COR-L47 (cell line): ENCODE measurements around the gene NTF4.

Source experiments
- DNase-seq: peaks from one replicate; lab custom pipeline; 2025; lab: John Stamatoyannopoulos, UW

Gene NTF4, protein sequence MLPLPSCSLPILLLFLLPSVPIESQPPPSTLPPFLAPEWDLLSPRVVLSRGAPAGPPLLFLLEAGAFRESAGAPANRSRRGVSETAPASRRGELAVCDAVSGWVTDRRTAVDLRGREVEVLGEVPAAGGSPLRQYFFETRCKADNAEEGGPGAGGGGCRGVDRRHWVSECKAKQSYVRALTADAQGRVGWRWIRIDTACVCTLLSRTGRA

DNA sequence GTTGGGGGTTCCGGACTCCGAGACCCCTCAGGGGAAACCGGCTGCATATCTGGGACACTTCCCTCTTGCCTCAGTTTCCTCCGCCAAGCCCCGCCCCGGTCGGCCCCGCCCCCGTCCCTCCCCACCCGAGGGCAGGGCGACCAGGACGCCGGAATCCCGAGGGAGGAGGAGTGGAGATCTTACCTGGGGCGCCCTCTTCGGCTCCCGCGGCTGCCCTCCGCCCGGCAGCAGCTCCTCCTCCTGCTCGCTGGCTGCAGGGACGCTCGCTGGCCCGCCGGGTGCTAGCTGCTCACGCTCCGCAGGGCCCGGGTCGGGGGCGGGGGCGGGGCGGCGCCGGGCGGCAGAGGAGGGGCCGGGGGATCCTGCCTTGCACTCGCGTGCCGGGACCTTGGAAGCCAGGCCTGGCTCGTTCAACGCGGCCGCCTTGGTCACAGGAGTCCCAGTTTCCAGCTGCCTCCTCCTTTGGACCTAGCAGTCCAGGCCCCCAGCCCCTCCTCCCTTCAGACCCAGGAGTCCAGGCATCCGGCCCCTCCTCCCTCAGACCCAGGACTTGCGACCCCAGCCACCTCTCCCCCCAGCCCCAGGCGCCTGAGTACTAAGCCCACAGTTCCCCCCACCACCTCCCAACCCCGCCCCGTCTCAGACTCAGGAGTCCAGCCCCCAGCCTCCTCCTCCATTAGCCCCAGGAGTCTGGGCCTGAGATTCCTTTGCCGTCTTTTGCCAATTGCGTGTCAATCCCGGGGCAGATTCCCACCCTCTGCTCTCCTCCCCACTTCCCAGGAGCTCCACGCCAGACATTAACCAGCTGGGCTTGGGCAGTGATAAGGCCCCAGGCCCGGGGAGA is at the start of gene NTF4:
NTF4 (minus strand) TSS at position 51 of the 844 bp plus-strand sequence. CDS start 2,821 bp downstream, outside the sequence.
- DNase-seq: no peak

GRCh38 chr19:49113762-49114629 is 49.4 kb upstream of the NTF4 start, which contains the start of gene LIN7B:
LIN7B (plus strand) TSS chr19:49114370; CDS start chr19:49114405, 35 bp downstream.
- peak; percentile 50 for DNase-seq

DNA sequence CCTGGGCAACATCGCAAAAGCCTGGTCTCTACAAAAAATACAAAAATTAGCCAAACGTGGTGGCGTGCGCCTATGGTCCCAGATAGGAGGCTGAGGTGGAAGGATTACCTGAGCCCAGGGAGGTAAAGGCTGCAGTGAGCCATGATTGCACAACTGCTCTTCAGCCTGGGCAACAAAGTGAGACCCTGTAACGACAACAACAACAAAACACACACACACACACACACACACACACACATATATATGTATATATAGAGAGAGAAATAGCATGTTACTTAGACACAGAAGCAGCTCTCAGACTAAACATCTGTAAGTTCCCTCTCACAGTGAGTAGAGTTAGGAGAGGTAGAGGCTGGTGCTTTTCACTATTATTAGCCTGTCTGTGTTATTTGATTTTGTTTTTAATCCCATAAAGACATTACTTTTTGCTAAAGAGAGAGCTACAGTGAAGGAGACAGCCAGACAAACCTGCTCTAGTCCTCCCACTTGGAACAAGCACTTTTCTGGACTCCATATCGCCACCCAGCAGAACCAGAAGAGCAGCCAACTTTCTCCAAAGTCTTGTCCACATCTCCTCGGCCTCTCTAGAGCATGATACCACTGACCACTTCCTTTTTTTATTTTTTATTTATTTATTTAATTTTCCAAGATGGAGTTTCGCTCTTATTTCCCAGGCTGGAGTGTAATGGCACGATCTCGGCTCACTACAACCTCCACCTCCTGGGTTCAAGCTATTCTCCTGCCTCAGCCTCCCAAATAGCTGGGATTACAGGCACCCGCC is 46.8 kb upstream of the NTF4 start:
- DNase-seq: no peak

- no peak for DNase-seq
Observed at GRCh38 chr19:49110567-49110966, 45.9 kb upstream of the NTF4 start.

DNA sequence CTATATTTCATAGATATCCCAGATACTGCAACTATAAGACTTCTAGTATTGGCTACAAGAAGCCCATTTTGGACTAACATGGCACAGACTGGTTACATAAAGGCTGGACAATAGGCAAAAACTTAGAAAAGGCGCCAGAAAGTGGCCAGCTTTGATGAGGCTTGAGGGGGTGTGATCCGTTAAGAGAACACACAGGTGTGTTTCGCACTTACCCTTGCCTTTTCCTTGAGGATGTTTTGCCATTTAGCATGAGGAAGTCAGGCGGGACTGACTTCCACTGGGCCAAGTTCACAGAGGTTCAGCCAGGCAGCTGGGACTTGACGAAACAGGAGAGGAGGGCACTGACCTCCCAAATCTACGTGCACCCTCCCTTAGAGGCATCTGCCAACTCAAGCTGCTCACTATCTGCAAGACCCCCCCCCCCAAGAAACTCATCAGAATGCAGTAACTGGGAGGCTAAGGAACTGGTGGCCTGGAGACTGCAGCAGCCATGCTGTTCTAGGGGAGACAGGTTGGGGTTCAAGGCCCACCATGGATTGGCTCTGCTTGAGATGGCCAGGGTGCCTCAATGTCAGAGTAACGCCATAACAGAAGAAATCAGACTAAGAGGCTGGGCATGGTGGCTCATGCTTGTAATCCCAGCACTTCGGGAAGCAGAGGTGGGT is 45.1 kb upstream of the NTF4 start:
- DNase-seq: no peak

- DNase-seq: no peak
Observed at GRCh38 chr19:49109051-49109450, 44.4 kb upstream of the NTF4 start.

DNA sequence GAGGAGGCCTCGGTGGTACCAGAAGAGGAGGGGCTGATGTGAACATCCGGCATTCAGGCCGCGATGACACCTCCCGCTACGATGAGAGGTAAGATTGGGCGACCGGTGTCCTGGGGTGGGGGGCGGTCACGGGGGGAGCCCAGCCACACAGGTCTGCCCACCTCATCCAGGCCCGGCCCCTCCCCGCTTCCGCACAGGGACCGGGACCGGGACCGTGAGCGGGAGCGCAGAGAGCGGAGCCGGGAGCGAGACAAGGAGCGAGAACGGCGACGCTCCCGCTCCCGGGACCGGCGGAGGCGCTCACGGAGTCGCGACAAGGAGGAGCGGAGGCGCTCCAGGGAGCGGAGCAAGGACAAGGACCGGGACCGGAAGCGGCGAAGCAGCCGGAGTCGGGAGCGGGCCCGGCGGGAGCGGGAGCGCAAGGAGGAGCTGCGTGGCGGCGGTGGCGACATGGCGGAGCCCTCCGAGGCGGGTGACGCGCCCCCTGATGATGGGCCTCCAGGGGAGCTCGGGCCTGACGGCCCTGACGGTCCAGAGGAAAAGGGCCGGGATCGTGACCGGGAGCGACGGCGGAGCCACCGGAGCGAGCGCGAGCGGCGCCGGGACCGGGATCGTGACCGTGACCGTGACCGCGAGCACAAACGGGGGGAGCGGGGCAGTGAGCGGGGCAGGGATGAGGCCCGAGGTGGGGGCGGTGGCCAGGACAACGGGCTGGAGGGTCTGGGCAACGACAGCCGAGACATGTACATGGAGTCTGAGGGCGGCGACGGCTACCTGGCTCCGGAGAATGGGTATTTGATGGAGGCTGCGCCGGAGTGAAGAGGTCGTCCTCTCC is 43.2 kb upstream of the NTF4 start:
- DNase-seq: no peak

DNA sequence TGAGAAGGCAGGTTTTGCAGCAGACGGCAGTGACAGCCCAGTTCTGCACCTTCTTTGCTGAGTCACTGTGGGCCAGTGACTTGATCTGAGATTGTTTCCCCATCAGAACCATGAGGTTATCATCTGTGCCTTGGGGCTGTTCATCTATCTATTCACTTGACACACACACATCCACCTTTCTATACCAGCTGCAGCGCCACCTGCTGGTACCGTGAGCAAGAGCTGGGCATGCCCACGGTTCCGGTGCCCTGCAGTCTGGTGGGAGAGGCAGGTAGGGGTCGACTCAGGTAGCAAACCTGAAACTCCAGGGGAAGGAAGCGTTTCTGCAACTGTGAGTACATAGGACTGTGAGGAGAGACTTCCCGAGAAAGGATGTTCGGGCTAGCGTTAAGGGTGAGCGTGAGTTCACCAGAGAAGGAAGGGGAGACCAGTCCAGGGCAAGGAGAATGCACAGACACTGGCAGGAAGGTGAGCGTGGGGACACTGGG is 42.1 kb upstream of the NTF4 start:
- DNase-seq: peak; percentile 9

DNA sequence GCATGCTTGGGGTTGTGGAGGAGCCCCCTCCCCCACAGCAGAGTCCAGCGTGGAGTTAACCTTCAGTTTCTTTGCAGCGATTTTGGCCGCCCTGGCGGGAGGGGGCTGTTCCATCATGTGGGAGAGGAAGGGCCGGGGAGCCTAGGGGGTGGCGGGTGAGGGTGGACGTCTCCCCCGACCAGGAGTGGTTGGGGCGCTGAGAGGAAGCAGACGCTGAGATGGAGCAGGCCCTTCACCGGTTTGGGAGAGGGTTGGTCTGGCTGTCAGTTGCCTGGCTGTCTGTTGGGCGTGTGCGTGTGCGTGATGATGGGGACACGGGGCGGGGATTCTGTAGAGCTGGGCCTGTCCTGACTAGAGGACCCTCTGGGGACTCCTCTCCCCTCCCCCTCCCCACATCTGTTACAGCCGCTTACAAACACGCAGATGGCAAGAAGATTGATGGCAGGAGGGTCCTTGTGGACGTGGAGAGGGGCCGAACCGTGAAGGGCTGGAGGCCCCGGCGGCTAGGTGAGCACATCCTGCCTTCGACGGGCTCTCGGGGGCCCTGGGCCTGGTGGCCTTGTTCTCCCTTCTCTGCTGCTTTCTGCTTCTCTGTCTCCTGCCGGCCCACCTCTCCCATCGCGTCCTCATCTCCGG is 39.7 kb upstream of the NTF4 start:
- no peak for DNase-seq

DNA sequence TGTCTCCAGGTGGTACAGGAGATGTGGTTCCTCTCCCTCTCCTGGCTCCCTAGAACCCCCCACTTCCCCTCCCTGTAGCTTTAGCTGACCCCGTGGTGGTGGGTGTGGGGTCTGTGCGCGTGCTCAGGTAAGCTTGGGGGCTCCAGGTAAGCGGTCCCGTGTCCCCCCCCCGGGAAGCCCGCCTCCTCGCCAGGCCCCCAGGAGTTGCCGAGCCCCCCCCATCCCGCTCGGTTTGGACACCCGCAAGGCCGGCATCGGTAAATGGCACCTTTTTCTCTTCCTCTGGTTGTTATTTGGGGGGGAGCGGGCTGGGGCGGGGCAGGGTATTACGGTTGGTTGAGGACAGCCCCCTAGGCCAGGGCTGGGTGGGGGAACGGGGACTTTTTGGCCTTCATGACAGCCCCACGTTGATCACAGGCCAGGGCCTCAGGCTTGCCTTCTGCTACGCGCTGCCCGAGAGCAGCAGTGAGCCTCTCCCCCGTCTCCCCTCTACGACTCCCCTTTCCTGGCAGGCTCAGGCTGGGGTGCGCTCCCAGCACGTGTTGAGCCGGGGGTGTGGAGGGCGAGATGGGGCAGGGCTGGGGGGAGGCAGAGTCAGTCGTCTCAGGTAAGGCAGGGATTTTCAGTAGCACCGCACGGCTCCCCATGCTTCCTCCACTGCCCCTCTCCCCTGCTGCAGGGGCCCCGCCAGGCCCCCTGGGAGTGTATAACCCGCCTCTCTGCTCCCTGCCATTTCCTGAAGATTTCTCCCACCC is 38.9 kb upstream of the NTF4 start:
- no peak for DNase-seq

GRCh38 chr19:49102303-49102702 is 37.7 kb upstream of the NTF4 start:
- DNase-seq: no peak

DNA sequence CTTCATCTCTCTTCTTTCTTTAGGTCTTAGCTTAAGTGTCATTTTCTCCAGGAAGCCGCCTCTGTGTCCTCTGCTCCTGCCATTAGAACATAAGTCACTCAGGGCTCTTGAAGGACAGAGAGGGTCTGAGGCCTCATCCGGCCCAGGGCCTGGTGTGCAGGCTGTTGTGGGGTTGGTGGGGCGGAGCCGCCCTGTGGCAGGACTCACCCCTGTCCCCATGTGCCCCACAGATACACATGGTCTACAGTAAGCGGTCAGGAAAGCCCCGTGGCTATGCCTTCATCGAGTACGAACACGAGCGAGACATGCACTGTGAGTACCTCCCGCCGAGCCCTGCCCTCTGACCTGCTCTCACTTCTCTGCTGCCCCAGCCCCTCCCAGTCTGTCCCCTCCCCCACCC is 36.5 kb upstream of the NTF4 start:
- DNase-seq: no peak

- no peak for DNase-seq
Observed at GRCh38 chr19:49098795-49099194, 34.2 kb upstream of the NTF4 start.

DNA sequence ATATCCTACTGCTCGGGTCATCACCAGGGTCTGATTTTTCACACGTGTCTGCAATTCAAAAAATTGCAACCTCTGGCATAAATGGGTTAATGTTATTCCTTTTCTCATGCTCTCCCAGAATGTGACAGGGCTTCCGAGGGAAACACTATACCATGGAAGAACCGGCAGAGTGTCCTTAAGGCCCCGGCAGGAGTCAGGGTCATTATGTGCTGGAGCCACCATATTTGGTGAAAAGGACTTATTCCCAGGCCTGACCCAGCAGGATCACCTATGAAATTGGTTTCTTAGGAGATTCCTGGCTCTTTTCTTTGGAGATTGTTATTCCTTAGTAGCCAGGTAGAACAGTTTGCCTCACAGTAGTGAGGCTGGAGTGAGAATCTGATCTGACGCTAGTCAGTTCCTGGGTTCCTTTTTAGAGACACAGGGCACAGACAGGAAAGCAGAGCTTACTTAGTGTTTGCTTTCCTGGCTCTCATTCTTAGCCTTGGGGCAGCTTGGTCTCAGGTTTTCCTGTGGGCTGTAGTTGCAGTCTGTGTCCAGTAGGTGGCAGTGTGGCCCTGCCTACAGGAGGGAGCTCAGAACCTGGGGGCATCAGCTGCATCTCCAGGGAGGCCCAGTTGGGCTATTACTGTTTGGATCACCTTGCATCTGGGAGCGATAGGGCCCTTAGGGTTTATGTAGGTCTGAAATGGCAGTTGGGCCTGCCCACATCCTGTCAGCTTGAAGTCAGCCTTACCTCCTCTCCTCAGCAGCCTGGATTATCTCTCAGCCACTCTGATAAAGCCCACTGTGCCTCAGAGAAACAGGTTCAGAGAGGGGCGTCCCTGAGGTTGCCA is 33.1 kb upstream of the NTF4 start:
- DNase-seq: peak; percentile 41

DNA sequence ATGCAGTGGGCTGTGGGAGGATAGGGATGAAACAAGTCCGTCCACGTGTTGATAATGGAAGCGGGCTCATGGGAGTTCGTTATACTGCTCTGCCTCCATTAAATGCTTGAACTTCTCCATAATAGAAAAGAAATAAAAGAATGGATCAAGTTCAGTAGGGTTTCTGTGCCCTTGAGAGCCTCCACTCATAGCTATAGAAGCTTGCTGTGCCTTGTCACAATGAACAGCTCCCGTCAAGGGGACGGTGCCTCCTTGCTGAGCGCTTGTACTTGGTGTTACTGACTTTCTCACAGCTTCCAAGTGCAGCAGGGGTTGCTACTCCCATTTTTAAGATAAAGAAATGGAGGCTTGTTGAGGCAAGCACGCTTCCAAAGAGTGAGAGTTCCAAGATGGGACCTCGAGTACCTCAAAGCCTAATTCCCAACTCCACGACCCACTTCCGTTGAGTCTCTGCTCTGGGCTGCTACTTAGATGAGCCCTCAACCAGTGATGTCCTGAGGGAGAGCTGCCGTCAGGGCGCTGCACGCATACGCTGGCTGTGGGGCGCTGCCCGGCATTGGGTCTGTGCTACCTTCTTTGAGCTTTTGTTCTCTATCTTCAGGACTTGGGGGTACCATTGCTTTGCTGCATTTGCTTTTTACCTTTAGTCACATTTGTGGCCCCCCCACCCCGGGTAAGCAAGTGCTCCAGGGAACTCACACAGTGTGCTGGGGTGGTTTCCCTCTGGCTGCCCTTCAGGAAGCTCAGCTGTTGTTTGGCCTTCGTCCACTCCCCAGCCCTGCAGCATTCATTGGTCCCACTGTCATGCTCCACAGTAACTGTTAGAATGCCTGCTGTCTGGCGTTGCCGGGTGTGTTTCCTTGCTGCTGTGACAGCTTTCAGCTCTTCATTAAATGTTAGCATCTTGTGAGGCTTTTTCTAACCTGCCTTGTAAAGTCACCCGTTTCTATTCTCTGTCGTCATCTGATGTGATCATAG is 30.2 kb upstream of the NTF4 start:
- DNase-seq: no peak

DNA sequence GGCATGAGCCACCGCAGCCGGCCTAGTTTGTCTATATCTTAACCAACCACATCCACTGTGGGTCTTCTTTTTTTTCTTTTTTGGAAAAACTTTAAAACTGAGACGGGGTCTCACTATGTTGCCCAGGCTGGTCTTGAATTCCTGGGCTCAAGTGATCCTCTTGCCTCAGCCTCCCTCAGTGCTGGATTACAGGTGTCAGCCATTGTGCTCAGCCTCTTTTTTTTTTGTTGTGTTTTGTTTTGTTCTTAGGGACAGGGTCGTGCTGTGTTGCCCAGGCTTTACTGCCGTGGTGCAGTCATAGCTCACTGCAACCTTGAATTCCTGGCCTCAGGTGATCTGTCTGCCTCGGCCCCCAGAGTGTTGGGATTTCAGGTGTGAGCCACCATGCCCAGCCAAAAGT is 28.1 kb upstream of the NTF4 start:
- no peak for DNase-seq
